MCF 10A (cell line): ENCODE data around the gene CCDC87. TPM values are rescaled to one million over a fixed set of nuclear protein-coding genes. Genes with fewer than 3 reads are reported as not detected.

Experiments used
- BruUV-seq: library from RNA; stranded (reverse); fragments of 400-500 nt; replicated peaks from 2 replicates; lab custom pipeline; 2021; lab: Mats Ljungman, UMichigan
- CTCF ChIA-PET: fragments of 300-600 bp; sonication (Branson Sonifier 250); formaldehyde crosslinking; extraction: SDS; loops from one replicate; lab custom pipeline; 2021; ENCODE audit warnings: antibody characterized with exemption, inconsistent platforms; lab: Yijun Ruan, JAX
- POLR2A ChIA-PET: fragments of 300-600, 350-650 bp; sonication (Branson Sonifier 250); formaldehyde crosslinking; extraction: SDS; loops from one replicate; lab custom pipeline; 2020; ENCODE audit warnings: antibody characterized with exemption, inconsistent platforms; lab: Yijun Ruan, JAX
- DNase-seq: peaks from one replicate; pipeline ENCODE4 v3.0.0-alpha.2; 2018; ENCODE audit not compliant: unreplicated experiment
- H3K27ac Mint-ChIP-seq: one replicate; pipeline ENCODE4 v1.8.0; 2022; ENCODE audit warnings: mild to moderate bottlenecking, low read depth, mixed read lengths; ENCODE audit not compliant: unreplicated experiment
- H3K27me3 Mint-ChIP-seq: one replicate; pipeline ENCODE4 v1.8.0; 2022; ENCODE audit warnings: mixed read lengths; ENCODE audit not compliant: insufficient read depth, unreplicated experiment
- H3K36me3 Mint-ChIP-seq: one replicate; pipeline ENCODE4 v1.8.0; 2022; ENCODE audit warnings: mild to moderate bottlenecking, moderate library complexity, mixed read lengths; ENCODE audit not compliant: insufficient read depth, unreplicated experiment
- H3K4me1 Mint-ChIP-seq: one replicate; pipeline ENCODE4 v1.8.0; 2022; ENCODE audit warnings: mixed read lengths; ENCODE audit not compliant: insufficient read depth, unreplicated experiment
- H3K4me3 Mint-ChIP-seq: one replicate; pipeline ENCODE4 v1.8.0; 2022; ENCODE audit warnings: mild to moderate bottlenecking, moderate library complexity, mixed read lengths; ENCODE audit not compliant: unreplicated experiment
- H3K9me3 Mint-ChIP-seq: one replicate; pipeline ENCODE4 v1.8.0; 2022; ENCODE audit warnings: mixed read lengths; ENCODE audit not compliant: unreplicated experiment
- CTCF ChIP-seq: fragments of 200-600 bp; IDR thresholded peaks from one replicate; pipeline ENCODE4 v1.8.0; 2022; ENCODE audit warnings: antibody characterized with exemption, mild to moderate bottlenecking; ENCODE audit not compliant: unreplicated experiment
- intact Hi-C: fragments of 100-400 bp; cut with micrococcal nuclease; formaldehyde crosslinking; loops from 2 replicates; pipeline ENCODE4 v1.14.1; 2022
- total RNA-seq: library from RNA; stranded (reverse); gene quantifications from 2 replicates; pipeline ENCODE4 v1.2.3, GENCODE V29; 2022

CCDC87 gene
- total RNA-seq, 1 experiment from 2014 or later: not detected

GRCh38 chr11:66568124-66568916, 24.5 kb downstream of the CCDC87 start, which contains the start of gene CTSF:
CTSF (minus strand) TSS chr11:66568606; CDS start chr11:66568486, 120 bp downstream.
- ChIA-PET CTCF (interaction anchor here (0.6 to 1.7 kb wide), 6 partner anchors 24 to 276 kb away, joined by 3 to 5 read pairs (median 3); no protein-coding TSS in a partner anchor), POLR2A (interaction anchor here (0.6 to 3.6 kb wide), 18 partner anchors 10 to 110 kb away, joined by 3 to 26 read pairs (median 5); partner anchors contain the start of genes ACTN3, CCDC87, CCS and DPP3)
- no peak for TF ChIP-seq CTCF
- Mint-ChIP-seq H3K27ac (peak within 1 kb of the TSS; percentile 77), H3K27me3 (peaks cover under 1% of the 10 kb centered on the region), H3K4me3 (peak within 1 kb of the TSS; percentile 71), H3K36me3 (no peaks in the 10 kb centered on the region), H3K4me1 (peaks cover 7% of the 10 kb centered on the region), H3K9me3 (no peaks in the 10 kb centered on the region)
- no TSS peak for BruUV-seq
- intact Hi-C loops: no loop called here
- DNase-seq: peak; percentile 82

DNA sequence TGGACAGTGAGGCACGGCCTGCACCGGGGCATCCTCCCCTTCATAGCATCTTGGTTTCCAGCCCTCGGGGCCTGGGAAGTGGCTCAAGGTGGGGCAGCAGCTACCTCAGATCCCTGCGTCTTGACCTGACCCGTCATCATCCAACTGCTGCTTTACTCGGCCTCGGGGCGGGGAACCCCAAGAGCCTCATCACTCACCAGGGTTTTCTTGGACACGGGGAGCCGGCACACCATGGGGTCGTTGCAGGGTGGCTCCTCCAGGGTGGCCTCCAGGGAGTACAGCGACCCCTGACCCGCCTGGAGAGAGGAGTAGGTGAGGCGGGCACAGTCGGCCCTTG, 25.1 kb downstream of the CCDC87 start:
- no peak for TF ChIP-seq CTCF
- no peak for DNase-seq
- Mint-ChIP-seq H3K36me3 (no peaks in the 10 kb centered on the region), H3K27me3 (no peaks in the 10 kb centered on the region), H3K4me3 (peak overlapping the region; percentile 71), H3K27ac (no peak overlapping the region), H3K4me1 (peaks cover 7% of the 10 kb centered on the region), H3K9me3 (no peaks in the 10 kb centered on the region)
- ChIA-PET CTCF (interaction anchor here (0.6 to 1.6 kb wide), 2 partner anchors 111 to 277 kb away, joined by 3 to 4 read pairs; no protein-coding TSS in a partner anchor), POLR2A (interaction anchor here (0.7 to 3.6 kb wide), 12 partner anchors 11 to 110 kb away, joined by 3 to 26 read pairs (median 10); partner anchors contain the start of genes ACTN3, CCDC87, CCS and DPP3)
- intact Hi-C loops: no loop called here
- BruUV-seq: no TSS peak

GRCh38 chr11:66566221-66566620, 26.6 kb downstream of the CCDC87 start:
- POLR2A ChIA-PET: interaction anchor here (1.4 kb wide), 1 partner anchor 72 kb away, joined by 5 read pairs; the partner anchor contains the start of gene RBM4
- H3K27me3 Mint-ChIP-seq: no peaks in the 10 kb centered on the region

More at GRCh38 chr11:66566221-66566620, 26.6 kb downstream of the CCDC87 start:
- Mint-ChIP-seq H3K4me1 (peaks cover 7% of the 10 kb centered on the region), H3K4me3 (no peak overlapping the region), H3K36me3 (no peaks in the 10 kb centered on the region), H3K27ac (no peak overlapping the region), H3K9me3 (no peaks in the 10 kb centered on the region)
- DNase-seq: no peak
- CTCF ChIA-PET: interaction anchor here (1.6 kb wide), 1 partner anchor 112 kb away, joined by 4 read pairs; no protein-coding TSS in a partner anchor
- intact Hi-C loops: no loop called here
- BruUV-seq: no TSS peak
- no peak for TF ChIP-seq CTCF
